ENCODE results near the gene ATXN3L. TPM values are rescaled to one million over a fixed set of nuclear protein-coding genes. Genes with fewer than 3 reads are reported as not detected.

Gene ATXN3L
- total RNA-seq, 4 donors from 2014 or later = not detected

DNA sequence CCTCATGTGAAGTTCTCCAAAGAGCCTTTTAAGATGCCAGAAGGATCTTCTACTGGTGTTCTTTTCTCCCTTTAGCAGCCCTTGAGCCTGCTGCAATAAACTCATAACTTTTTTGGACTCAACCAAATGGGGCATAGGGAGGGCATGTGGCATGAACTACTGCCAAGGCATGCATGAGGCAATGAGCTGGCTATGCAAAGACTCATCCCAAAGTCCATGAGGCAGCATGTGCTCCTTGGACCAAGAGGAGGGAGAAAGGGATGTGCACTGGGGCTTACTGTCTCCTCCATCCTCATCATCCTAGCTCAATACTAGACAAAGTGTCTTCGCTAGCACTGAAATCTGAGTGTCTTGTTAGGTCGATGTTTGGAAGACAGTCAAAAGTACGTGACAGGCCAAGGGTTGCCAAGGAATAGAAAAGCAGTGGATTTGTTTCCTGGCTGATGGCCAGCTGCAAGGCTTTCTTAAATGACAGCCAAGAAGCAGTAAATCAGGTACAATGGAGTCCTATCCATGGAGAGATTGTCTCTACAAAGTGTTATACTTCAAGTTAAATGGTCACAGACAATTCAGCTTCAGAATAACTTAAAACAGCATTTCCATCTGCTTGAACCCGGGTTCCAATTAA, 44.5 kb upstream of the ATXN3L start:
- H3K36me3 ChIP-seq = no peaks in the 10 kb centered on the region
- H3K9me3 ChIP-seq = no peaks in the 10 kb centered on the region
- no peaks in the 10 kb centered on the region for H3K4me1 ChIP-seq
- H3K27me3 ChIP-seq = no peaks in the 10 kb centered on the region
- WGBS, 2 donors = 40 to 59% methylated on average over 3 to 4 of the region's 4 CpGs
- H3K27ac ChIP-seq = no peak overlapping the region
- no peak for TF ChIP-seq POLR2A (IDR thresholded peaks at IDR 0.05)
- TF ChIP-seq, protein P1, sequence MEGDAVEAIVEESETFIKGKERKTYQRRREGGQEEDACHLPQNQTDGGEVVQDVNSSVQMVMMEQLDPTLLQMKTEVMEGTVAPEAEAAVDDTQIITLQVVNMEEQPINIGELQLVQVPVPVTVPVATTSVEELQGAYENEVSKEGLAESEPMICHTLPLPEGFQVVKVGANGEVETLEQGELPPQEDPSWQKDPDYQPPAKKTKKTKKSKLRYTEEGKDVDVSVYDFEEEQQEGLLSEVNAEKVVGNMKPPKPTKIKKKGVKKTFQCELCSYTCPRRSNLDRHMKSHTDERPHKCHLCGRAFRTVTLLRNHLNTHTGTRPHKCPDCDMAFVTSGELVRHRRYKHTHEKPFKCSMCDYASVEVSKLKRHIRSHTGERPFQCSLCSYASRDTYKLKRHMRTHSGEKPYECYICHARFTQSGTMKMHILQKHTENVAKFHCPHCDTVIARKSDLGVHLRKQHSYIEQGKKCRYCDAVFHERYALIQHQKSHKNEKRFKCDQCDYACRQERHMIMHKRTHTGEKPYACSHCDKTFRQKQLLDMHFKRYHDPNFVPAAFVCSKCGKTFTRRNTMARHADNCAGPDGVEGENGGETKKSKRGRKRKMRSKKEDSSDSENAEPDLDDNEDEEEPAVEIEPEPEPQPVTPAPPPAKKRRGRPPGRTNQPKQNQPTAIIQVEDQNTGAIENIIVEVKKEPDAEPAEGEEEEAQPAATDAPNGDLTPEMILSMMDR (IDR thresholded peaks at IDR 0.05) = no peak
- no peak for DNase-seq
- no peak overlapping the region for H3K4me3 ChIP-seq
- intact Hi-C loops (cut with DNase I) = no loop called here

DNA sequence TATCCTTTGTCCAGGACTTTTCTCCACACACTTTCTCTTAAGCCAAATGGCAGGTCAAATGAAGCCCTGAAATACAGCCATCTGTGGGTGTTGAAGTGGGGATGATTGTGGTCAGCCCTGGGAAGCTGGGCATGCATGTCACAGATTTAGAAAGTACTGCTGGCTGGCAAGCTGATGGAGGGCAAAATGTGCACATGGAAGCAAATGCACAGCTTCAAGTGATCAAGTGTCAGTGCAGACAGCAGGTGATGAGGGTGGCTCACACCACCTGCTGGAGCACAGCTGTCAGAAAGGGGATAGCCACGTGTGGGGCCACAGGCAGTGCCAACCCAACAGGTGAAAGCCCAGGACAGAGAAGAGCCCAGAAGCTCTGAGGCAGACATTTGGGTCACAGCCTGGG, 40.3 kb upstream of the ATXN3L start:
- Histone ChIP-seq H3K4me3 (no peak overlapping the region), H3K36me3 (no peaks in the 10 kb centered on the region), H3K27ac (no peak overlapping the region), H3K9me3 (no peaks in the 10 kb centered on the region), H3K27me3 (no peaks in the 10 kb centered on the region), H3K4me1 (peaks cover 0 to 10% (median 0%) of the 10 kb centered on the region in 3 donors)
- intact Hi-C loops (cut with DNase I) = no loop called here
- no peak for DNase-seq
- TF ChIP-seq, protein P1 (IDR thresholded peaks at IDR 0.05) = no peak
- TF ChIP-seq POLR2A (IDR thresholded peaks at IDR 0.05) = no peak
- 22% methylated on average over 1 of the region's 1 CpG; no CpG with 5 or more reads in 1 of the 2 donors for WGBS, 2 donors

DNA sequence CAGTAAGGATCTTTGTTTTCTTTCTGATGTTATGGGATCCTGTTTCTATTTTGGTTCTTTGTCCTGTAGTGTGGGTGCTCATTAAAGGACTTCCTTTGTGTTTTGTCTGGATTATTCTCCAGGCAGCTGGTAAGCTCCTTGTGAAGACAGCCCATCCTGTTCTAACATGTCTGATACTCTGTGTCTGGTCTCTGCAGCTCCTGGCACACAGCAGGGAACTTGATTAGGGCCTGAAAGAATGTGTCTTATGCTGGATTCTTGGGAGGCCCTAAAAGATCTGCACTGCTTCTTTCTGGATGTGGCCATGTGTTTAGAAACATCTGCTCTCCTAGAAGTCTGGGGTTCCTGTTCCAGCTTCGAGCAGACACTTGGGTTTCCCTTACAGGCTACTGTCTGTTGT, 38.1 kb upstream of the ATXN3L start:
- TF ChIP-seq, protein P1 (IDR thresholded peaks at IDR 0.05) = no peak
- TF ChIP-seq POLR2A (IDR thresholded peaks at IDR 0.05) = no peak

DNA sequence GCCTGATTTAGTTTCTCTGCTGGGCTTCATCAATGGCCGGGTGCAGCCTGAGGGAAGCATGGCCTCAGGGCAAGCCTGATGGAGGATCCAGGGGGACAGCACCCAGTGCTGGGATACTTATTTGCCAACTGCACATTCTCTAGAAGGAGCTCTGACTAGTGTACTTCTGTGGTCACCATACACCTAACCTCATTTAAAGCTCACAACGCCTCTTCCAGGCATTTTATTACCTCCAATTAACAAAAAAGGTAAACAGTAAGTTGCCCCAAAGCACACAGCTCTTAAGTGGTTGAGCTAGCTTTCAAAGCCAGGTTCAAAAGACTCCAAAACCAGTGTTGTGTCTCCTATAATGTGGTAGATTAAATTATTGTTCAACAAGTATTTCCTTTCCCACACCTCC, 26.8 kb upstream of the ATXN3L start:
- intact Hi-C loops (cut with DNase I) = no loop called here
- H3K27ac ChIP-seq = no peak overlapping the region
- DNase-seq = no peak

More for the DNA sequence above, 38.1 kb upstream of the ATXN3L start:
- Histone ChIP-seq H3K27me3 (no peaks in the 10 kb centered on the region), H3K4me1 (peaks cover 0 to 10% (median 0%) of the 10 kb centered on the region in 3 donors), H3K36me3 (no peaks in the 10 kb centered on the region), H3K27ac (peak overlapping the region in 1 of 4 donors; percentile 9), H3K9me3 (no peaks in the 10 kb centered on the region), H3K4me3 (no peak overlapping the region)
- intact Hi-C loops (cut with DNase I) = no loop called here
- 38% methylated on average over 1 of the region's 1 CpG; no CpG with 5 or more reads in 1 of the 2 donors for WGBS, 2 donors
- no peak for DNase-seq

DNA sequence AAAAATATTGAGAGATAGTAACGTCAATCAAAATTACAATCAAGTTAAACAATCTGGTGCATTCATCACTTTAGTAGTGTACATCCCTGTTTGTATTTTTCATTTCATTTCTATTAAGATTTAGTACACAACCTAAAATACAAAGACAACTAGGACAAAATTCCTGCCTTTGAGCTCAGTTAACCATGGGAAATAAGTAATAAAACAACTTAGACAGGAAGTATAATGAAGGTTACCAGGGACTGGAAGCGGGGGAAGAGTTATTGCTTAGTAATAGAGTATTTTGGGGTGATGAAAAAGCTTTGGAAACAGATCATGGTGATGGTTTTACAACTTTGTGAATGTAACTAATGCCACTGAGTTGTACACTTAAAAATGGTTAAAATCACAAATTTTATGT, 25.6 kb upstream of the ATXN3L start:
- TF ChIP-seq POLR2A (IDR thresholded peaks at IDR 0.05) = no peak
- TF ChIP-seq, protein P1 (IDR thresholded peaks at IDR 0.05) = no peak

More for the DNA sequence above, 26.8 kb upstream of the ATXN3L start:
- WGBS, 2 donors = 86 to 100% methylated on average over 1 of the region's 2 CpGs
- no peaks in the 10 kb centered on the region for H3K4me1 ChIP-seq
- H3K9me3 ChIP-seq = no peaks in the 10 kb centered on the region
- H3K36me3 ChIP-seq = no peaks in the 10 kb centered on the region
- TF ChIP-seq, protein P1 (IDR thresholded peaks at IDR 0.05) = no peak
- TF ChIP-seq POLR2A (IDR thresholded peaks at IDR 0.05) = no peak
- no peak overlapping the region for H3K4me3 ChIP-seq
- H3K27me3 ChIP-seq = no peaks in the 10 kb centered on the region

More for the DNA sequence above, 25.6 kb upstream of the ATXN3L start:
- no peaks in the 10 kb centered on the region for H3K36me3 ChIP-seq
- H3K4me1 ChIP-seq = no peaks in the 10 kb centered on the region
- no peaks in the 10 kb centered on the region for H3K9me3 ChIP-seq
- intact Hi-C loops (cut with DNase I) = no loop called here
- H3K27me3 ChIP-seq = no peaks in the 10 kb centered on the region
- H3K4me3 ChIP-seq = no peak overlapping the region
- DNase-seq = no peak
- 59 to 90% methylated on average over 2 of the region's 2 CpGs for WGBS, 2 donors
- no peak overlapping the region for H3K27ac ChIP-seq

Measured in esophagus squamous epithelium (tissue), 5 donors.